Activated CD4-positive, alpha-beta T cell treated with anti-CD3 and anti-CD28 coated beads, Interleukin-2, amount 10 ng/mL, durations not matched to agents 7 days and 5 days (primary cell): ENCODE data around the gene FAM53A. TPM values are rescaled to one million over a fixed set of nuclear protein-coding genes. Genes with fewer than 3 reads are reported as not detected.
"Not testable (repeated sequence)": the region's sequence is repeated elsewhere in the genome, so short reads cannot be mapped to it uniquely, and the experiment has no call there.

Source experiments
- CTCF ChIA-PET: fragments of 350-600 bp; sonication (Branson Sonifier 250); formaldehyde crosslinking; loops from one replicate; lab custom pipeline; 2021; ENCODE audit warnings: antibody characterized with exemption; lab: Charles Lee
- POLR2A ChIA-PET: fragments of 350-600 bp; sonication (Branson Sonifier 250); formaldehyde crosslinking; loops from one replicate; lab custom pipeline; 2021; ENCODE audit warnings: antibody characterized with exemption; lab: Charles Lee
- DNase-seq: peaks from one replicate; pipeline ENCODE4 v3.0.0-alpha.2; 2020
- H3K27ac Mint-ChIP-seq: one replicate; pipeline ENCODE4 v1.8.0; 2021; ENCODE audit warnings: mild to moderate bottlenecking, moderate library complexity, mixed read lengths
- H3K27me3 Mint-ChIP-seq: one replicate; pipeline ENCODE4 v1.8.0; 2021; ENCODE audit warnings: mixed read lengths
- H3K36me3 Mint-ChIP-seq: one replicate; pipeline ENCODE4 v1.8.0; 2021; ENCODE audit warnings: low read depth, mixed read lengths
- H3K4me1 Mint-ChIP-seq: one replicate; pipeline ENCODE4 v1.8.0; 2021; ENCODE audit warnings: mixed read lengths
- H3K4me3 Mint-ChIP-seq: one replicate; pipeline ENCODE4 v1.8.0; 2021; ENCODE audit warnings: mild to moderate bottlenecking, moderate library complexity, mixed read lengths
- H3K9me3 Mint-ChIP-seq: one replicate; pipeline ENCODE4 v1.8.0; 2021; ENCODE audit warnings: mixed read lengths
- total RNA-seq, 2 experiments: library from RNA; stranded (reverse); gene quantifications; one replicate each; pipeline ENCODE4 v1.2.3, GENCODE V29; 2021

The FAM53A gene
- total RNA-seq, 2 experiments from 2014 or later: 0.99 to 1.6 TPM

DNA sequence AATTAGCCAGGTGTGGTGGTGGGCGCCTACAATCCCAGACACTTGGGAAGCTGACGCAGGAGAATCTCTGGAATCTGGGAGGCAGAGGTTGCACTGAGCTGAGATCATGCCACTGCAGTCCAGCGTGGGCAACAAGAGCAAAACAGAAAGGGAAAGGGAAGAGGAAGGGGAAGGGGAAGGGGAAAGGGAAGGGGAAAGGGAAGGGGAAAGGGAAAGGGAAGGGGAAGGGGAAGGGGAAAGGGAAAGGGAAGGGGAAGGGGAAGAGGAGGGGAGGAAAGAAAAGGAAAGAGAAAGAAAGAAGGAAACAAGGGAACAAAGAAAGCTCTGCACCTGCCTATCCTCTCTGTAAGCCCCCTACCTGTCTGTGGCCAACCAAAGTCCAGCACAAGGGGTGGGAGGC lies 35.2 kb downstream of the FAM53A start:
- Mint-ChIP-seq H3K27ac (no peak overlapping the region), H3K36me3 (no peaks in the 10 kb centered on the region), H3K4me1 (peaks cover 10% of the 10 kb centered on the region), H3K4me3 (no peak overlapping the region), H3K9me3 (no peaks in the 10 kb centered on the region), H3K27me3 (no peaks in the 10 kb centered on the region)
- POLR2A ChIA-PET: no interaction called here
- CTCF ChIA-PET: interaction anchor here (0.5 to 0.6 kb wide), 2 partner anchors 14 to 467 kb away, joined by 3 read pairs; no protein-coding TSS in a partner anchor
- no peak for DNase-seq

DNA sequence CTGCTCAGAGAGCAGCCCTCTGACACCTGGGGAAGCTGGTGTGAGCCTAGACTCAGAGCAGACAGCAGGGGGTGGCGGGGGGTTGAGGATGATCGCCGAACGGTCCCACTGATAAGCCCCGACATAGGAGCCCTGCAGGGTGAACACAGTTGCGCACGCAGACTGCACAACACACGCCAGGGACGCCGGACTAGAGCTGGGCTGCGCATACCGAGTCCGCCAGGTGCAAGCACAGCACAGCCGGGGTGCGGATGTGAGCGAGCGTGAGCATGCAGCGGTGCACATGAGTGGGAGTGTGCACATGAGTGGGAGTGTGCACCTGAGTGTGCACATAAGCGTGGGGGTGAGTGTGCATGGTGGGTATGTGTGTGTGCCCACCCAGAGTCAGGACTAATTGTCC lies 36.7 kb downstream of the FAM53A start:
- CTCF ChIA-PET: interaction anchor here (0.5 to 0.7 kb wide), 2 partner anchors 135 to 740 kb away, joined by 3 to 5 read pairs; no protein-coding TSS in a partner anchor
- peaks cover 10% of the 10 kb centered on the region for H3K4me1 Mint-ChIP-seq
- POLR2A ChIA-PET: interaction anchor here (0.6 kb wide), 1 partner anchor 938 kb away, joined by 7 read pairs; no protein-coding TSS in a partner anchor

DNA sequence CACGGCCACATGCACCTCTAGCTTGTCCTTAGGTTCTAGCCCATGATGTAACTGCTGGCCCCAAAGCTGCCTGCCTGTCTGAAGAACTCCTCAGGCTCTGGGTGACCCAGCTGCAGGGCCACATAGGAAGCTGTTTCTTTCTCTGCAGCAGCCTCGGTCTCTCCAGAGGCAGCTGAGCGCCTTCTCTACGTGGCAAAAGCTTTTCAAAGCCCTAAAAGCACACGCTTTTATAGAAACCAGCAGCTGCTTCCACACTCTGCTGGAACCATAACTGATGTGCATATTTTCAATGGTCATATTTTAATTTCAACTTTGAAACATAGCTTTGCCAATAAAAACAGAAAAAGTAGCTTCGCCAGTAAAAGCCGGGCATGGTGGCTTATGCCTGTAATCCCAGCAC lies 37.4 kb downstream of the FAM53A start:
- H3K4me1 Mint-ChIP-seq: peaks cover 10% of the 10 kb centered on the region
- CTCF ChIA-PET: interaction anchor here (0.7 kb wide), 1 partner anchor 739 kb away, joined by 5 read pairs; no protein-coding TSS in a partner anchor
- no peaks in the 10 kb centered on the region for H3K27me3 Mint-ChIP-seq
- no peak overlapping the region for H3K27ac Mint-ChIP-seq
- no peaks in the 10 kb centered on the region for H3K9me3 Mint-ChIP-seq
- no peak overlapping the region for H3K4me3 Mint-ChIP-seq
- POLR2A ChIA-PET: no interaction called here
- H3K36me3 Mint-ChIP-seq: no peaks in the 10 kb centered on the region
- no peak for DNase-seq

More for the DNA sequence above, 36.7 kb downstream of the FAM53A start:
- no peaks in the 10 kb centered on the region for H3K36me3 Mint-ChIP-seq
- H3K27ac Mint-ChIP-seq: no peak overlapping the region
- H3K9me3 Mint-ChIP-seq: no peaks in the 10 kb centered on the region
- no peaks in the 10 kb centered on the region for H3K27me3 Mint-ChIP-seq
- DNase-seq: no peak
- no peak overlapping the region for H3K4me3 Mint-ChIP-seq

DNA sequence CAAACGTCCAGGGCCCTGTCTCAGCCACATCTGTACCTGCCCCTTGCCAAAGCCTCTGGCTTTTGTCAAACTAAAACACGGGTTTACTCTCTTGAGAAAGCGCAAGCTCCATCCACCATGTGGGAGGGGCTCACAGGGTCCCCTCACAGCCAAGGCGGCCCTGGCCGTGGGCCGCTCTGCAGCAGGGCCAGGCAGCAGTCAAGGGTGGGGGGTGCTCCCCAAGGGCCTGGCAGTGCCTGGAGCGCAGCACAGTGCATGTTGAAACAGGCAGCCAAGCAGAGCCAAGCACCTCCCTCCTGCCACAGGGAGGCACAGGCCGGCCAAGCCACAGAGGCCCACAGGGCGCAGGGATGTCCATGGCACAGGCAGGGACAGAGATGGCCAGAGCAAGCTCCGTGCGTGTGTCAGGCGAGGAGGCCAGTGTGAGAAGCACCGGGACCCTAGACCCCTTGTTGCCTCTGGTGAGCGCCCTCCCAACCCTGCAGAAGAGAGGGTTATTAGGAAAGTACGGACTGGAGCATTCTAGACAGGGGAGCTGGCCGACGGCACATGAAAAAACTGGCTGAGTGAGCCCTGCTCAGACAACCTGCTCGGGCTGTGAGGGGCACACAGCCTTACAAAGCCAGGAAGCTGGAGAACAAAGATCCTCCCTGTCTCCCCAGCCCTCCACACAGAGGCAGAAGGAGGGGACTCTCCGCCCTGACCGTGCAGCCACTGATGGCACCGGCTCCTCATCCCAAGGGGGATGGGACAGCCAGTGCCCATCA lies 39.0 kb downstream of the FAM53A start:
- CTCF ChIA-PET: no interaction called here
- H3K27me3 Mint-ChIP-seq: no peaks in the 10 kb centered on the region
- POLR2A ChIA-PET: no interaction called here
- no peaks in the 10 kb centered on the region for H3K9me3 Mint-ChIP-seq
- no peak for DNase-seq
- no peaks in the 10 kb centered on the region for H3K36me3 Mint-ChIP-seq
- peaks cover 10% of the 10 kb centered on the region for H3K4me1 Mint-ChIP-seq
- H3K27ac Mint-ChIP-seq: no peak overlapping the region
- no peak overlapping the region for H3K4me3 Mint-ChIP-seq

DNA sequence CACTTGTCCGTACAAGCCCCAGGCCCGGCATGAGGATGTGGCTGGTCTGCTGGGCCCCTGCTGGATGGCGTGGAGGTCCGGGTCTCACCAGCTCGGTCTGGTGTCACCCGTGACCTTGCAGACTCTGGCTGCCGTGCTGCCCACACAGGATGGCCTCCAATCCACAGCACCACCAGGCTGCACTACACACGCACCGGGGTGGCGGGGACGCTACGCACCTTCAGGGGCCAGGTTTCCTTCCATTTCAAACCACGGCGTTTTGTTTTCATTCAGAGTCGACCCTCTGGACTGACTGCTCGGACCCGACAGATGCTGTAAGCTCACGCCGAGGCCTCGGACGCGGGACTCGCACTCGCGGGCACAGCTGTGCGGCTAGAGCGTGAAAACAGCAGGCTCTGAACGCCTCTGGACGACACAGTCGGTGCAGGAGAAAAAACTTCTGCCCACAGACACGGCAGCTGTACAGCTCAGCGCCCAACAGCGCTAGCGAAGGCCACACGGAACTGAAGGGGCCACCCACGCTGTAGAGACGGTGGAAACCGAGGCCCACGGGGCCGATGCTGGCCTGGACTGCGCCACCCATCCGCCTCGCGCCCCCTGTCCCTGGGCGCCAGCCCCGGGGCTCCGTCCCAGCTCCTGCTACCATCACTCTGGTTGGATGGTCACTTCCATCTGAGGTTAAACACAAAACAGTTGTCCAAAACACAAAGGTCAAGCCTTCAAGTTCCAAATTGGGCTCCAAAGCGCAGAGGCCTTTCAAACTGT lies 40.0 kb downstream of the FAM53A start:
- H3K36me3 Mint-ChIP-seq: no peaks in the 10 kb centered on the region
- POLR2A ChIA-PET: no interaction called here
- H3K27me3 Mint-ChIP-seq: no peaks in the 10 kb centered on the region
- H3K4me1 Mint-ChIP-seq: peaks cover 10% of the 10 kb centered on the region
- no peak for DNase-seq
- H3K27ac Mint-ChIP-seq: no peak overlapping the region
- H3K9me3 Mint-ChIP-seq: no peaks in the 10 kb centered on the region
- H3K4me3 Mint-ChIP-seq: no peak overlapping the region
- CTCF ChIA-PET: no interaction called here

DNA sequence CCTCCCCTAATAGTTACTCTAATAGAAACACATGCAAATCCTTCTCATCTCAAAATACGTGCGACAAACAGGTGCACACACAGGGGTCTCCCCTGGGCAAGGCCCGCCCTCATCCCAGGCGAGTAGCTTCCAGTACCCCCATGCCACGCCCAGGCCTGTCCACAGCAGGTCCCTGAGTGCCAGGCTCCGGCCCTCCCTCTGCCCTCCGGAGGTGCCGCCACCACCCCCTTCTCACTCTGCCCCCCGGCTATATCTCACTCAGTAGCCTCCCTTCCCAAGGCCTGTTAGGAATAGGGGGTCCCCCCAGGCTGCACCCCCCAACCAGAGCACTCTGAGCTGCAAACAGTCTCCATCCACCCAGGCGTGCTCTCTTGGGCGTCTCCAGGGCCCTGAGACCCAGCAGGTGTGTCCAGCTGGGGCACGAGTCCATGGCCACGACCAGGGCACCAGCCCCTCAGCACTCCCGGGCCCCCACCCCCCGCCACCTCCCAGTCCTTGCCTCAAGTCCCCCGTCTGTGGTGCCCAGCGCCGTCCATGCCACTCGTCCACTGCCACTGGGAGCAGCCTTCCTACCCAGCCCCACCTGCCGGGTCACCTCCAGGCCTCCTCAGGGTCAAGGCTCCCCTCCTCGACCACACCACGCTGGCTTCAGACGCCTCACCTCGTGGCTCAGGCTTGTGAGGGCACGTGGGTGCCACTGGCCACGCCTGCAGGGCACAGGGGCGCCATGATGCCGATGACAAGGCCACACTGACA lies 41.7 kb downstream of the FAM53A start:
- Mint-ChIP-seq H3K4me3 (no peak overlapping the region), H3K4me1 (peaks cover 1% of the 10 kb centered on the region), H3K36me3 (no peaks in the 10 kb centered on the region), H3K9me3 (no peaks in the 10 kb centered on the region), H3K27ac (no peak overlapping the region), H3K27me3 (no peaks in the 10 kb centered on the region)
- ChIA-PET CTCF (interaction anchor here (0.6 kb wide), 1 partner anchor 25 kb away, joined by 6 read pairs; no protein-coding TSS in a partner anchor), POLR2A (no interaction called here)
- DNase-seq: no peak

DNA sequence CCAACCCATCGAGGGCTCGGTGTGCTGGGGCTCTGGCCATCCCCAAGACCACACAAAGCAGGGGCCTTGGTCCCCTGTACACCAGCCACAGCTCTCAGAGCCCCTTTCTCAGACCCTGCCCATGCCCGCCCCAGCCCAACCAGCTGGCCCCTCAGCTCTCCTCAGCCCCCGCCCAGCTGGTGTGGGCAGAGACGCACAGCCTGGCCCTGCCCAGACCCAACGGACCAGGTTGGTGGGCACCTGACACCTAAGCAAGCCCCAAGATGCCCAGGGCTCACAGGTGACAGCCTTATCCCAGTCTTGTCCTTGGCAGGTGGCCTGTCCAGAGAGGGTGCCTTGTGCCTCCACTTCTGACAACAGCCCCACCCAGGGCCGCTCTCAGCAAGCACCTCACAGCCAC lies 42.4 kb downstream of the FAM53A start:
- POLR2A ChIA-PET: no interaction called here
- CTCF ChIA-PET: no interaction called here

DNA sequence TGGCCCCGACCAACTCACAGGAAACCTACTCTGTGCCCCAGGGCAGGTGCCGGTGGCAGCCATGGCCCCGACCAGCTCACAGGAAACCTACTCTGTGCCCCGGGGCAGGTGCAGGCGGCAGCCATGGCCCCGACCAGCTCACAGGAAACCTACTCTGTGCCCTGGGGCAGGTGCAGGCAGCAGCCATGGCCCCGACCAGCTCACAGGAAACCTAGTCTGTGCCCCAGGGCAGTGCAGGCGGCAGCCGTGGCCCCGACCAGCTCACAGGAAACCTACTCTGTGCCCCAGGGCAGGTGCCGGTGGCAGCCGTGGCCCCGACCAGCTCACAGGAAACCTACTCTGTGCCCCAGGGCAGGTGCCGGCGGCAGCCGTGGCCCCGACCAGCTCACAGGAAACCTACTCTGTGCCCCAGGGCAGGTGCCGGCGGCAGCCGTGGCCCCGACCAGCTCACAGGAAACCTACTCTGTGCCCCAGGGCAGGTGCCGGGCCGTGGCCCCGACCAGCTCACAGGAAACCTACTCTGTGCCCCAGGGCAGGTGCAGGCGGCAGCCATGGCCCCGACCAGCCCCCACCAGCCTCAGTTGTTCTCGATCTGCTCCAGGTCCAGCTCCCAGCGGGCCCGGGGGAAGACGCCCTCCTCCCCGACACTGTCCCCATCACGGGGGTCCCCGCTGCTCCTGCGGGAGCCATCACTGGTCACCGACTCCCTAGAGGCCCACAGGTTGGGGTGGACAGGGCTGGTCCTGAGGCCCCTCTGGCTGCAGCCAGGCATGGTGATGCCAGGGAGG lies 43.2 kb downstream of the FAM53A start:
- POLR2A ChIA-PET, DNase-seq, H3K27ac Mint-ChIP-seq, H3K27me3 Mint-ChIP-seq, H3K9me3 Mint-ChIP-seq, H3K36me3 Mint-ChIP-seq, H3K4me3 Mint-ChIP-seq, H3K4me1 Mint-ChIP-seq: not testable (repeated sequence)
- CTCF ChIA-PET: interaction anchor here (0.6 kb wide), 1 partner anchor 160 kb away, joined by 3 read pairs; no protein-coding TSS in a partner anchor

More for the DNA sequence above, 42.4 kb downstream of the FAM53A start:
- Mint-ChIP-seq H3K9me3 (no peaks in the 10 kb centered on the region), H3K4me3 (no peak overlapping the region), H3K4me1 (no peaks in the 10 kb centered on the region), H3K36me3 (no peaks in the 10 kb centered on the region), H3K27me3 (no peaks in the 10 kb centered on the region), H3K27ac (no peak overlapping the region)
- DNase-seq: no peak

DNA sequence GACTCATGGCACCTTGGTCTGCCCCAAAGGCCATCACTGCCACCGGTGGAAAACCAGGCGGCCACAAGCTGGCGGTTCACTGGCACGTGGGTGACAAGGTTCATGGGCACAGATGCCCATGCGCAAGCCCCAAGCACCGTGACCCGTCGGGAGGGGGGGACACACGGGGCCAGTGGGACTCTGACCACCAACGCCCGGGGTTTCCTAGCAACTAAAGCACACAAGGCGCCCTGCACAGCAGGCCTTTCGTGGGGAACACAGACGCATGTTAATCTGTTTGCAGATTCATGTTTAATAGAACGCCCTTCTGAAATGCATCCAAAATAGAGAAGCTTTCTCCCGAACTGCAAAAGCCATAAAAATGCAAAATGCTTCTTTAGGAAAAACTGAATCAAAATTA lies 43.9 kb downstream of the FAM53A start:
- no peak overlapping the region for H3K4me3 Mint-ChIP-seq
- H3K9me3 Mint-ChIP-seq: no peaks in the 10 kb centered on the region
- no peak for DNase-seq
- POLR2A ChIA-PET: no interaction called here
- H3K4me1 Mint-ChIP-seq: no peaks in the 10 kb centered on the region
- no peak overlapping the region for H3K27ac Mint-ChIP-seq
- no peaks in the 10 kb centered on the region for H3K27me3 Mint-ChIP-seq
- no peaks in the 10 kb centered on the region for H3K36me3 Mint-ChIP-seq
- CTCF ChIA-PET: interaction anchor here (0.6 kb wide), 1 partner anchor 159 kb away, joined by 3 read pairs; no protein-coding TSS in a partner anchor

DNA sequence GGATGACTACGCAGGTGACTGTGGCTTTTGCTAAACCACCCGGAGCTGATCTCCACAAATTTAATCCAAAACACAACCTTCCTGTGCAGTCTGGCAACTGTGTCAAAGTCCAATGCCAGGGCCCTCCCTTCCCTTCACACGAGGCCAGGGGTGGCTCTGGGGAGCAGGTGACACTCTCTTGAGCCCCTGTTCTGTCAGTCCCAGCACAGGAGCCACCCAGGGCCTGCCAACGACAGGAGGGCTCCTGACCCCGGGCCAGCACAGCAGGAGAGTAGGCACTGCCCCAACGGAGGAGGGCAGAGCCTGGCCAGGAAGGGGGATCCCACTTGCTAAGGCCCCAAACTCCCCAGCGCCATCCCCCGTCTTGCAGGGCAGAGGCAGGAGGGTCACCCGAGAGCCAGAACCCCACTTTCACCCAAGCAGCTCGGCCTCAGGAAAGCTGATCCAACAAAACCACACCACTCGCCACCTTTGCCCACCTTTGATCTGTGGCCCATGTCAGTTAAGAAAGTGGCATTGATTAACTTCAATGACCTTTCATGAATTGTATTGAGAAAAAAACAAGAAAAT lies 44.7 kb downstream of the FAM53A start:
- CTCF ChIA-PET: no interaction called here
- Mint-ChIP-seq H3K4me1 (no peaks in the 10 kb centered on the region), H3K36me3 (no peaks in the 10 kb centered on the region)

DNA sequence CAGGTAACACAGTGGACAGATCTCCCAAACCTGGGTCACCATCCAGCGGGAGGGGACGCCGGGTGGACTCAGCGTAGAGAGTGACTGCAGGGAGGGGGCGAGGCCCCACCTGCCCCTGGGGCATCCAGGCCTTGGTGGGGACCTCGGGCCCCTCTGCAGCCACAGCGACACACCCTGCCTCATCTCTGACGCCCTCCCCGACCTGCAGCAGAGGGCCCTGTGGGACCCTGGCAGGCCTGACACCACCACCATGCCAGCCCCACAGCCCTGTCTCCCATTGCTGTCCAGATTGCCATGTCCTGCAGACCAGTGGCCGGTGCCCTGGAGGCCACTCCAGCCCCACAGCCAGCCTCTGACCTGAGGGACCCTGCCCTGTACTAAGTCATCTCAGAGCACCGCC lies 45.2 kb downstream of the FAM53A start:
- no peaks in the 10 kb centered on the region for H3K4me1 Mint-ChIP-seq

More for the DNA sequence above, 44.7 kb downstream of the FAM53A start:
- H3K9me3 Mint-ChIP-seq: no peaks in the 10 kb centered on the region
- no peak for DNase-seq
- POLR2A ChIA-PET: no interaction called here
- no peak overlapping the region for H3K27ac Mint-ChIP-seq
- H3K4me3 Mint-ChIP-seq: no peak overlapping the region
- peaks cover 2% of the 10 kb centered on the region for H3K27me3 Mint-ChIP-seq

DNA sequence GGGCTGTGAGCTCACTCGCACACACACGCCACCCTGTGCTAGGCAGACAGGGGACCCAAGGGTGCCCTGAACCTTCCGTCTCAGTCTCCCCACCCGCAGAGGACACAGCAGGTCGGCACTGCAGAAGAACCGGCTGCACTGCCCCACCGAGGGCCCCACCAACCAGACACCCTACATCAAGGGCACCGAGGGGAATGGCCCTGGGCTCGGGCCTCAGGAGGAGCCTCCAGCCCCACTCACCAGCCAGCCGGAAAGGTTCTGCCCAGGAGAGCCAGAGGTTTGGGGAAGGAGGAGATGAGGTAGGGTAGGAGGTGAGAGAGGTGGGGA lies 45.9 kb downstream of the FAM53A start:
- no peak for DNase-seq

More for the DNA sequence above, 45.2 kb downstream of the FAM53A start:
- Mint-ChIP-seq H3K27ac (no peak overlapping the region), H3K27me3 (peaks cover 2% of the 10 kb centered on the region), H3K36me3 (no peaks in the 10 kb centered on the region), H3K9me3 (no peaks in the 10 kb centered on the region), H3K4me3 (no peak overlapping the region)
- ChIA-PET CTCF (no interaction called here), POLR2A (no interaction called here)
- DNase-seq: no peak

More for the DNA sequence above, 45.9 kb downstream of the FAM53A start:
- Mint-ChIP-seq H3K36me3 (no peaks in the 10 kb centered on the region), H3K27ac (no peak overlapping the region), H3K4me3 (no peak overlapping the region), H3K4me1 (no peaks in the 10 kb centered on the region), H3K9me3 (no peaks in the 10 kb centered on the region), H3K27me3 (peaks cover 2% of the 10 kb centered on the region)
- POLR2A ChIA-PET: no interaction called here
- CTCF ChIA-PET: no interaction called here
